Measurements from ENCODE around the gene IFNL1.
"Not testable (repeated sequence)": the region's sequence is repeated elsewhere in the genome, so short reads cannot be mapped to it uniquely, and the experiment has no call there.

The IFNL1 gene

DNA sequence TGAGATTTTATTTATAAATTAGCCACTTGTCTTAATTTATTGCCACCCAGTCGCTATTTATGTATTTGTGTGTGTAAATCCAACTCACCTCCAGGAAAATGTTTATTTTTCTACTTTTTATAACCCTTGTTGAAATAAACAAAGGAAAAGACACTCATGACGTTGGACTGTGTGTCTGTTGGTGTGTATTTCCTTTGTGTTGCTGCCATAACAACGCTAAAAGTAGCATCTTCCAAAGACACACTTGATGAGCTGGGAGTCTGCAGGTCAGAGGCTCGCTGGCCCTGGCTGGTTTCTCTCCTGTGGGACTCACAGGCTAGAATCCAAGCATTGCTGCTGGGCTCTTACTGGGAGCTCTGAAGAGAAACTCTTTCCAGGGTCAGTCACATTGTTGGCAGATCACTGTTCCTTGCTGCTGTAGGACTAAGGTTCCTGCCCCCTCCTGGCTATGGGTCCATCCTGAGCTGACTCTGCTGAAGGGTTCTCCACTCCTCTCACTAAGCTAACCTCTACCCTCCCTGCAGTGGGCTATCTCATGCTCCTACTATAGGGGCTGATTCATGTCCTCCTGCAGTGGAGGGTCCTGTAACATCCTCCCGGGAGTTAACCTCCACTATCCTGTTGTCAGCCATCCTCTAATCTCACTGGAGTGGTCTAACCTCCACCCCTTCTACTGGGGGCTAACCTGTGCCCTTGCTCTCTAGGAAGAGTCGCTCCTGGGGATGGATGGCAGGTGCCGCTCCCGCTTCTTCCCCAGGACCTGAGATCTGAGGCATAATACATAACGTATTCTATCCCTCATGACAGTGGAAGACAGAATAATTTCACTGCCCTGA, 26.0 kb upstream of the IFNL1 start:
- DNase-seq = no peak

DNA sequence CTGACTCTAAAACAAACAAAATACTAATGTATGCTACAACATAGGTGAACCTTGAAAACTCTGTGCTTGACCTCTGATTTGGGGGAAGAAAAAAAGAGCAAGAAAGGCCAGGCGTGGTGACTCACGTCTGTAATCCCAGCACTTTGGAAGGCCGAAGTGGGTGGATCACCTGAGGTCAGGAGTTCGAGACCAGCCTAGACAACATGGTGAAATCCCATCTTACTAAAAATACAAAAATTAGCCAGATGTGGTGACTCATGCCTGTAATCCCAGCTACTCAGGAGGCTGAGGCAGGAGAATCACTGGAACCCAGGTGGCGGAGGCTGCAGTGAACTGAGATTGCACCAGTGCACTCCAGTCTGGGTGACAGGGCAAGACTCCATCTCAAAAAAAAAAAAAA, 22.3 kb upstream of the IFNL1 start:
- not testable (repeated sequence) for DNase-seq

DNA sequence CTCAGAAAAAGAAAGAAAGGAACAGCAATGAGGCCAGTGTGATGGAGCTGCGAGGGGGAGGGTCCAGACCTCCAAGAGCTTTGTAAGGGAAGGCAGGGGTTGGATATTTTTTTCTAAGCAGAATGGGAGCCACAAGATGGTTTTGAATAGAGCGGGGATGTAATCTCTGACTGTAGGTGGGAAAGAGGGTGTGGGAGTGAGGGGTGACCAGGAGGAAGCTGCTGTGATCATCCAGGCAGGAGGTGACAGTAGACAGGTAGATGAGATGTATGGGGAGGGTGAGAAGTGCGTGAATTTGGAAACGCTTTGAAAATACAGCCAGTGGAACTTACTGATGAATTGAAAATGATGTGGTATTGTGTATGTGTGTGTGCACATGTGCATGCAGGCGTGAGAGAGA, 20.6 kb upstream of the IFNL1 start:
- DNase-seq = no peak

DNA sequence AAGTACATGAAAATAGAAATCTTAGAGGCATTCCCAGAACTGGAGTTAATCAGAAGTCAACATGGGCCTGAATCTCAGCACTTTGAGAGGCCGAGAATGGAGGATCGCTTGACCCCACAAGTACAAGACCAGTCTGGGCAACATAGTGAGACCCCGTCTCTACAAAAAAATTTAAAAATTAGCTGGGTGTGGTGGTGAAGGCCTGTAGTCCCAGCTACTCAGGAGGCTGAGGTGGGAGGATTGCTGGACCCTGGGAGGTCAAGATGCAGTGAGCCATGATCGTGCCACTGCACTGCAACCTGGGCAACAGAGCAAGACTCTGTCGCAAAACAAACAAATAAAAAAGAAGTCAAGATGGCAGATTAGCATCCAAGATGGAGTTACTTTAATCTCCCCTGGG, 19.5 kb upstream of the IFNL1 start:
- DNase-seq = no peak

DNA sequence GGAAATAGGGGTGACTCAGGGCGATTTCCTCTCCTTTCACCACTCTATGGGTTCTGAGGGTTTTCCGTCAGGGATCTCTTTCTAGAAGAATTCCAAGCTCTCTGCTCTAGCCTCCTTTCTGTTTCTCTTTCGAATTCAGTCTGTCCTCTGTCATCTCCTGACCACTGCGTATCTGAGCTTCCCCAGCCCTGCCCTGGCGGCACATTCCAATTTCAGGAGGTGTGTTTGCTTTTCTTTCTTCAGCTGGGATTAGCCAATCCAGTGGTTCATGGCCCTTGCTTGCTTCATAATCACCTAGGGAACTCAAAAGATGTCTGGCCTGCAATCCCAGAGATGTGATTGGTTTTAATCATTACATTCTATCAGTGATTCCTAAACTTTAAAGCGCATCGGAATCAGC, 18.6 kb upstream of the IFNL1 start:
- DNase-seq = no peak

DNA sequence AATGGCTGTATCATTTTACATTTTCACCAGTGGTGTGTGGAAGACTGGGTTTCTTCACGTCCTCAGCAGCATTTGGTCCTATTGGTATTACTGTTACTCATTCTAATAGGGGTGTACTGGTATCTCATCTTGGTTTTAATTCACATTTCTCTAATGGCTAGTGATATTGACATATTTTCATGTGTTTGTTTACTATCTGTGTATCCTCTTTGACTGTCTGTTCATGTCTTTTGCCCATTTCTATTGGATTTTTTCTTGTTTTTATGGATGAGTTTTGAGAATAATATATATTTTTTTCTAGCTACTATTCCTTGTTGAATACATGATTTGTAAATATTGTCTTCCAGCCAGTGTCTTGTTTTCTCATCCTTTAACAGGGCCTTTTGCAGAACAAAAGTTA, 14.2 kb upstream of the IFNL1 start:
- no peak for DNase-seq

DNA sequence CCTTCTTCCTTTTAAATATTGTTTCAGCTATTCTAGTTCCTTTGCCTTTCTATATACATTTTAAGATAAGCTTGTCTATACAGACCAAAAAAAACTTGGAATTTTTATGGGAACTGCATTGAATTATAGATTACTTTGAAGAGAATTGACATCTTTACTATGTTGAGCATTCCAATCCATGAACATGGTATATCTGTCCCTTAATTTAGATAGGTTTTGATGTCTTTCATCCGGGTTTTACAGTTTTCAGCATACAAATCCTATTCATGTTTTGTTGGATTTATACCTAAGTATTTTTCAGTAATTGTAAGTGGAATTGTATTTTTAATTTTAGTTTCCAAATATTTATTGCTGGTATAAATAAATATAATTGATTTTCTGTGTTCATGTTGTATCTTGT, 12.2 kb upstream of the IFNL1 start:
- DNase-seq = no peak

DNA sequence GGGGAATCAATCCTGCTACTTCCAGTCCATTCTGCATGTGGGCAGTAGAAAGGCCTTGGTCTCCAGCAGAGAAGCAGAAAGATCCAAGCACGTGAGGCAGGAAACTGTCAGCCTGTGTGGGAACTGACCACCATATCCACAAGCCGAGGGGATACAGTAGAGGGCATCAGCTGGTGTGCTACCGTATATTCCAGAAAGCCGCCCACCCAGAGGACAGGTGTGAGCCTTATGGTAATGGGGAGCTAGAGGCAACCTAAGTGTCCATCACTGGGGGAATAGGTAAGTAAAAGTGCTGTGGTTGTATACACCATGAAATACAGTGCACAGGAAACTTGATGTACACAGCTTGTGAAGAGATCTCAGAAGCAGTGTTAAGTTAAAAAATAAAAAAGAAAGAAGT, 2.8 kb upstream of the IFNL1 start:
- no peak for DNase-seq

DNA sequence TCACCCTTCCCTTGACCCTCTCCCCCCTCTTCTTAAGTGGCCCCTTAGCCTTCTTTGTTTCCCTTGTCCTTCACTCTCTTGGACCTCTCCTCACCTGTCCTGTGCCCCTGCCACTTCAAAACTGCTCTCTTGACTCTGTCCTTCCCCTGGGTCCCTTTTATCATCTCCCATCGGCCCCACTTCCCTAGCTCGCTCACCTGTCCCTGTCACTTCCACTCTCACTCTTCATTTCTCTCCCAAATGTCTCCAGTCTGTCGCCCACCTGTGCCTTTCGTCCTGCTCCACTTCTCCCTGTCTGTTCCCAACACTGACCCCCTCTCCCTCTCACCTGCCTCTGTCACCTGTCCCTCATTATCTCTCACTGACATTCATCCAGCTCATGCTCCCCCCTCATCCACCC, 699 bp downstream of the IFNL1 start:
- no peak for DNase-seq

DNA sequence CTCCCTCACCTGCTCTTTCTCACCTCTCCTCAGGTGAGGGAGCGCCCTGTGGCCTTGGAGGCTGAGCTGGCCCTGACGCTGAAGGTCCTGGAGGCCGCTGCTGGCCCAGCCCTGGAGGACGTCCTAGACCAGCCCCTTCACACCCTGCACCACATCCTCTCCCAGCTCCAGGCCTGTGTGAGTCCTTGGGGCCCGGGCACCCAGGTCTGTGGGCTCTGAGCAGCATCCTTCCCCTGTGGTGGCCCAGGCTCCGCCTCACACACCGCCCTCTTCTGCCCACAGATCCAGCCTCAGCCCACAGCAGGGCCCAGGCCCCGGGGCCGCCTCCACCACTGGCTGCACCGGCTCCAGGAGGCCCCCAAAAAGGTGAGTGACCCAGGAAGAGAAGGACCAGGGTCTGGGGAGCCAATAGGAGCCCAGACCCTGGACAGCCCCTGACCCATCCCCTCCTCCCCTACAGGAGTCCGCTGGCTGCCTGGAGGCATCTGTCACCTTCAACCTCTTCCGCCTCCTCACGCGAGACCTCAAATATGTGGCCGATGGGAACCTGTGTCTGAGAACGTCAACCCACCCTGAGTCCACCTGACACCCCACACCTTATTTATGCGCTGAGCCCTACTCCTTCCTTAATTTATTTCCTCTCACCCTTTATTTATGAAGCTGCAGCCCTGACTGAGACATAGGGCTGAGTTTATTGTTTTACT, 1.9 kb downstream of the IFNL1 start:
- no peak for DNase-seq

DNA sequence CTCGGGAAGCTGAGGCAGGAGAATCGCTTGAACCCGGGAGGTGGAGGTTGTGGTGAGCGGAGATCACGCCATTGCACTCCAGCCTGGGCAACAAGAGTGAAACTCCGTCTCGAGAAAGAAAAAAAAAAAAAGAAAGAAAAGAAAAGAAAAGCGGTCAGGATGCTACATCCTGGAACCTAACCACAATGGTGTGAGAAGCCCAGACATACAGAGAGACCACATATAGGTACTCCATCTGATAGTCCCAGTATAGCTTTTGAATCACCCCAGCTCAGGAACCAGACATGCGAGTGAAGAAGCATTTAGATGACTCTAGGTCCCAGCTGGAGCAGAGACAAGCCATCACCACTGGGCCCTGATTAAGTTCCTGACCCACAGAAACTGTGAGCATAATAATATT, 3.2 kb downstream of the IFNL1 start:
- no peak for DNase-seq

DNA sequence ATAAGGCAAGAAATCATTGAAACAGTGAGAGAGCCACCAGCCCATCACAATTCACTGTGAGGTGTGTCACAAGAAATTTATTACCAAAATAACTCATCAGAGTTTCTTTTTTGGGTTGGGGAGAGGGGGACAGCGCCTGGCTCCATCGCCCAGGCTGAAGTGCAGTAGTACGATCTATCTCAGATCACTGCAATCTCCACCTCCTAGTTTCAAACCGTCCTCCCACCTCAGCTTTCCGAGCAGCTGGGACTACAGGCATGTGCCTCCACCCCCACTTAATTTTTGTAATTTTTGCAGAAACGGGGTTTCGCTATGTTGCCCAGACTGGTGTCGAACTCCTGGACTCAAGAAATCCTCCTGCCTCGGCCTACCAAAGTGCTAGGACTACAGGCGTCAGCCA, 3.6 kb downstream of the IFNL1 start:
- DNase-seq = no peak

DNA sequence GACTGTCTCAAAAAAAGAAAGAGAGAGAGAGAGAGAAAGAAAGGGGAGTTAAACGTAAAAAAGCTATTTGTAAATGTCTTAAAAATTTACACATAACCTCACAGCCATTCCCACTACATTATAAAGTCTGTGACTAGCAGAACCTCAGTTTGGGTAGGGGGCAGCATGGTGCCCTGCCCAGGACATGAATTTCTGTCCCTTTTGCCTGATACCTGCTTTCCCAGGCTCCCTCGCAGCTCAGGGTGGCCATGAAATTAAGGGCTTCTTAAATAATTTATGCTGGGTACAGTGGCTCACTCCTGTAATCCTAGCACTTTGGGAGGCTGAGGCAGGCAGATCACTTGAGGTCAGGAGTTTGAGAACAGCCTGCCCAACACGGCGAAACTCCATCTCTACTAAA, 4.8 kb downstream of the IFNL1 start:
- no peak for DNase-seq

DNA sequence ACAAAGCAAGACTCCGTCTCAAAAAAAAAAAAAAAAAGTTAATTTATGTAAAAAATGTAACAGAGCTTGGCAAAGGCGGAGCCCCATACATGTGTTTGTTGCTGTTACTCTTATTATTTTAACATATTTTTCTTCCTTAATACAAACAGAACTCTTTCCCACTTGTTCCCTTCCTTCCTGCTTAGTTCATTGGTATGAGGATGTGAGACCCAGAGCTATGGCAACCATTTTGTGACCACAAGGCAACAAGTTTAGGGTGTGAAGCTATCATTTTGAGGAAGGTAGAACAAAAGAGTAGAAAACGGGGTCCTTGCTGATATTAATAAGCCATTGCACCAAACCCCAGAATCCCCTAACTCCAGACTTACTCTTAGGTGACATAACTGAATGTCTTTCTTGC, 5.4 kb downstream of the IFNL1 start:
- no peak for DNase-seq

DNA sequence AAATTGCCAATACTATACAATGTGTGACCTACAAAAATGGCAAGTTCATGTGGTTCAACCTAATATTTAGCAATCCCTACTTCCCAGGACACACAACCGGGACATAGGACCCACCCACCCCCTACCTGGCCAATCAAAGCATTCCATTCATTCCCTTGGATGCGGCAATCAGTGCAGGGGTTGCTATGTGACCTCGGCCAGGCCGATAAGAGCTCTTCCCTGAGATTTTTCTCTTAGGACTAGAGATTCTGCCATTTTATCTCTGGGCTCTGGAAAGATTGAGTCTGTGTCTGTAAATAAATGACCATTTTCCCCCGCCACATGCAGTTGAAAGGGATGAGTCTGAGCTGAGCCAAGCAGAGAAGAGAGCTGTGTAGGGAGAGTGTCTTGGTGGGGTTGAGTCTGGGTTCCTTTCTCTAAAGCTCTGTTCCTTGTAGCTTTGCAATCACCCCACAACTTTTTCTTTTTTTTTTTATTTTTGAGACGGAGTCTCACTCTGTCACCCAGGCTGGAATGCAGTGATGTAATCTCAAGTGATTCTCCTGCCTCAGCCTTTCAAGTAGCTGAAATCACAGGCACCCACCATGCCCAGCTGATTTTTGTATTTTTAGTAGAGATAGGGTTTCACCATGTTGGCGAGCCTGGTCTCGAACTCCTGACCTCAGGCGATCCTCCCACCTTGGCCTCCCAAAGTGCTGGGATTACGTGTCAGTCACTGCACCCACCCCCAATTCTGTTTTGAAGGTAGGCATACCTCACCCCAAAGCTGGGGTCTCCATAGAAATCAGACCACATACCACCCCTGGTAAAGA, 7.4 kb downstream of the IFNL1 start:
- no peak for DNase-seq

DNA sequence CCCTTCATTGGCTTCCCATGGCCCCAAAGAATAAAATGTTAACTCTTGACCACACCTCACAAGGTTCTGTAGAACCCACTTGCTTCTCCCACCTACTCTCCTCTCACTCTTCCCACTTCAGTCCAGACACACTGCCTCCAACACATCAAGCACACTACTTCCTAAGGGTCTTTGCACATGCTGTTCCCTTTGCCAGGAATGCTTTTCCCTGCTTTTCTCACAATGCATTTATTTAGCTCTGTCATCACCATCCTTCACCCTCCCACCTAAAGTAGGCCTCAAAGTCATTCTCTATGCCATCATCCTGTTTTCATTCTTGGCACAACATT, 7.9 kb downstream of the IFNL1 start:
- no peak for DNase-seq

DNA sequence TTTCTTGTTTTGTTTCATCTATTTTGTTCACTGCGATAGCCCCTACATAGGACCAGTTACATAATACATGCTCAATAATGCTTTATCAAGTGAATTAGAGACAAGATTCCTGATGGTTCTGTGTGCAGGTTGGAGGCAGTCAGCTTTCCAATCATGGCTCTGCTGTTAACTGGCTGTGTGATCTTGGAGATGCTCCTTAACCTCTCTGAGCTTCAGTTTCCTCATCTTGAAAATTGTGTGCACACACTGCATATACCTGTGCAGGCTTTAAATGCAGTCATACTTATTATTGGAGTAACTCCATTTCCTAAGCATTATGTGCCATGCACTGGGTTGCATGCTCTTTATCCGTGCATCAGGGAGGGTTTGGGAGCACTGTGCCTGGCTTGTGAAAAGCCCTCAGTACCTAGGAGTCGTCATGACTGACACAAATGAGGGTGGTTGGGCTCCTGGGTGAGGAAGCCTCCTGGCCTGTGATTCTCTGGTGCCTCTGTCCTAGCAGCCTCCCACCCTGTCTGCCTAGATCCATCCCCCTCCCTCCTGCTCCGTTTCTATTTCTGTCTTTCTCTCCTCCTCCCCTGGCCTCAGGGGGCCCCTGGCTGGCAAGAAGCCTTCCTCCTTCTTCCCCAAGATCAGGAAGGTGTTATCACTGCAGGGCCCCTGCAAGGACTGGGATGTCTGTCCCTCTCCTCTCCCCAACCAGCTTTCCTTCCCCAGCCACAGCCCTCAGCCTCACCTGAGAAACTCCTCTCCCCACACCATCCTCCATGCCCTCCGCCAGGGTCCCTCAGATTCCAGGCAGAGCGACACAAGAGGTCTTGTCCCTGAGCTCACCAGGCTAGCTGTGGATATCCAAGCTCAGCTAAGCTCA, 8.7 kb downstream of the IFNL1 start:
- DNase-seq = no peak

DNA sequence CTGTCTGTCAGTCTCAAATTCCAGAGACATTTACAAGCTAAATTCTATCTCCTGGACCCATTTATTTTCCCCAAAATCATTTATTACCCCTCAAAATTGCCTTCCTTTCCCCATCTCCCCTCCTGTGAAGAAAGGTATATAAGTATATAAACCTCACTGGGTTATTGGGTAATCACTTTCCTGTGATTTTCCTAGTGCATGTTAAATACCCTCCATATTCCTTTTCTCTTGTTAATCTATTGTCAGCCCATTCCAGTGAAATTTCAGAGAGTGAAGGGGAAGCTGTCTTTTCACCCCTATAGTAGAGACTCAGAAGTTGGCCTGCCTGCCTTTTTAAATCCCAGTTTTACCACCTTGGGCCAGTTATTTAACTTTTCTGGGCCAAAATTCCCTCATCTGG, 9.9 kb downstream of the IFNL1 start:
- no peak for DNase-seq

DNA sequence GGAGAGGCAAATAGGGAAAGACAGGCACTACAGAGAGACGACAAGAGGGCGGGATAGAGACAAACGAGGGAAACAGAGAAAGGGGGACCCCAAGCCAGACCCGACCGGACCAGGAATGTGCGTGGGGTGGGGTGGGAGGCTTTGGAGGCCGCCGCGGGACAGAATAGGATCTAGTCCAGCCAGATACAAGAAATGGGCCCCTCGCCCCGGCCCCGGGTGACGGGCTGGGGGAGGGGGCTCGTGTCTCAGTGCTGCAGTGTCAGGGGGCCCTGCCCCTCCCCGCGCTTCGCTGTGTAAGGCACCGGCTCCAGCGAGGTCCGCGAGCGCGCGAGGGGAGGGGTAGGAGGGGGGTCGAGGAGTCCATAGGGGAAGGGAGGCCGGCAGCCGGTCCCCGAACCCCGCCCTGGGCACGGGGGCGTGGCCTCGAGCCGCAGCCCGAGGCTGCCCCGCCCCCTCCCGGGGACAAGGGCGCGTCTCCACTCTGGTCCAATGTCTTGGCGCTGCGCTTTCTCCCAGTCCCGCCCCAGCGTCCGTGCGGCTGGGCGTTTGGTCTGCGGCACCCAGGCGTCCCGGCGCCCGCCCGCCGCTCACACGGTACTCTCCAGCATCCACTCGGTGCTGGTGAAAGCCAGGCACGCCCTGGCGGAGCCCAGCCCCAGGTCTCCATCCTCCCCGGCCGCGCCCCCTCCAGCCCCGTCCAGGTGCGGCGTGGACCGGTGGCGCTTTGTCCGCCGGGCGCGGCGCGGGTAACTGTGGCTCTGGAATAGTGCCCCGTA, 11.0 kb downstream of the IFNL1 start:
- DNase-seq = peak in 1 of 2 experiments; percentile 77

DNA sequence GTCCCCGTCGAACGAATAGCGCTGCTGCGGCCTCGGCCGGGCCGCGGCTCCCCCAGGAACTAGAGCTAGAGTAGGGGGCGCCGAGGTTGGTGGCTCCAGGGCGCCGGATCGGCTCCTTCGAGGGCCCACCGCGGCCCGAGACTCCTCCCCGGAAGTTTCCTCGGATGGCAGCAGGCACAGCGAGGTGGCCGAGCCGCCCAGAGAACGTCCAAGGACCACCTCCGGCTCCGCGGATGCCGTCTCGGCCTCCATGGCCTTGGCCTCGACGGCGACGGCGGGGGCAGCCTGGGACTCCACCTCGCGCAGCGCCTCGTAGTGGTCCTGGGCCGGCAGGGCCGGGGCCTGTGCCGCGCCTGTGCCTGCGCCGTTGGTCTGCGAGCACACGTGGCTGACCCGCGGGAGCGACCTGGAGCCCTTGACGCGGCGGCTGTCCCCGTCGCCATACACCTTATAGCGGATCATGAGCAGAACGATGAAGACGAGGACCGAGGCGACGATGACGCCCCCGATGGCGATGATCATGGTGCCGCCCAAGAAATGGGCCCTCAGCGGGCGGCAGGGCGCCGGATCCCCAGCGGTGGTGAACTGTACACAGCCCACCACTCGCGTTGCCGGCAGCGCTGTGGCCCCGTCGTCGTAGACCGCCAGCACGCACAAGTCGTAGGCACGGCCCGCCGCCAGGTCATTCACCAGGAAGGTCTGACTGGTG, 11.8 kb downstream of the IFNL1 start:
- DNase-seq = peak in 1 of 2 experiments; percentile 51

DNA sequence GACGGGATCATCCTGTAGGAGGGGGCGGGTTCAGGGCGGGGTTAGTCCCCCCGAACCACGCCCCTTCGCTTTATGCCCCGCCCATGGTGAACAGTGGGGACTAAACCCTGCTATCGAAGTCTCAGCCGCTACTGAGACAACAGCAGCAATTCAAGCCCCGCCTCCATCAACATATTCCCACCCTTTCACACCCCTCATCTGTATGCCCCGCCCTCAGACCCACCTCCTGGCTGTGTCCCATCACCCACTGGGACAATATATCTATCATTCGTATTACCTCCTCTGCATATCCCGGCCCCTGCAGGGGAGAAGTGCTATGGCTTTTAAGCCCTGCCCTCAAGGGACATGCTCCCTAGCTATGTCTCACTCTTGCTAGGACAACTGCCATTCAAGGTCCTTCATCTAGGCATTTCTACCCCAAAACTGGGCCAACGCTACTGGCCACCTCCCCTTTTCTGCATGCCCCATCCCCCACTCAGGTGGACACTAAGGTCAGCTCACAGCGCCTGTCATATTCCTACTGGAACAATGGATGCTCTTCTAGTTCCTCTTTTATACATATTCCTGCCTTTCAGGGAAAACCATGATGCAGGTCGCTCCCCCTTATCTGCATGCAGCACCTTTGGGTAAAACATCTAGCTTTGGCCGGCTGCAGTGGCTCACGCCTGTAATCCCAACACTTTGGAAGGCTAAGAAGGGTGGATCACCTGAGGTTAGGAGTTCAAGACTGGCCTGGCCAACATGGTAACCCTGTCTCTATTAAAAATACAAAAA, 12.5 kb downstream of the IFNL1 start:
- peak; percentile 57 to 82 for DNase-seq
